Immature natural killer cell (primary cell): Measurements from ENCODE around the gene MAML2. TPM values are rescaled to one million over a fixed set of nuclear protein-coding genes. Genes with fewer than 3 reads are reported as not detected.
"Not testable (repeated sequence)": the region's sequence is repeated elsewhere in the genome, so short reads cannot be mapped to it uniquely, and the experiment has no call there.

ENCODE experiments used
- DNase-seq, 3 donors: peaks; one replicate each; pipeline ENCODE4 v3.0.0; 2022; ENCODE audit warnings: mixed read lengths in 1 of 3
- H3K27ac Mint-ChIP-seq, 6 donors: one replicate each; pipeline ENCODE4 v1.8.0; 2020; ENCODE audit warnings: mixed read lengths in 6 of 6, mild to moderate bottlenecking in 5 of 6, inconsistent platforms in 4 of 6, moderate library complexity in 3 of 6
- H3K27me3 Mint-ChIP-seq, 3 donors: one replicate each; pipeline ENCODE4 v1.8.0; 2020 to 2021; ENCODE audit warnings: low read depth in 3 of 3, mild to moderate bottlenecking in 3 of 3, mixed read lengths in 3 of 3, moderate library complexity in 3 of 3, inconsistent platforms in 1 of 3
- H3K36me3 Mint-ChIP-seq, 3 donors: one replicate each; pipeline ENCODE4 v1.8.0; 2020; ENCODE audit warnings: mixed read lengths in 3 of 3, inconsistent platforms in 2 of 3, mild to moderate bottlenecking in 2 of 3
- H3K4me1 Mint-ChIP-seq, 2 donors: one replicate each; pipeline ENCODE4 v1.8.0; 2020; ENCODE audit warnings: inconsistent platforms in 2 of 2, mild to moderate bottlenecking in 2 of 2, mixed read lengths in 2 of 2, moderate library complexity in 1 of 2
- H3K4me3 Mint-ChIP-seq, 5 donors: one replicate each; pipeline ENCODE4 v1.8.0; 2020; ENCODE audit warnings: mild to moderate bottlenecking in 5 of 5, mixed read lengths in 5 of 5, inconsistent platforms in 3 of 5, moderate library complexity in 3 of 5
- H3K9me3 Mint-ChIP-seq, 6 donors: one replicate each; pipeline ENCODE4 v1.8.0; 2020; ENCODE audit warnings: mild to moderate bottlenecking in 6 of 6, mixed read lengths in 6 of 6, inconsistent platforms in 4 of 6, moderate library complexity in 3 of 6
- polyA plus RNA-seq, 3 donors: library from polyadenylated mRNA; unstranded; fragments of 300-500 nt; fragmentation: Illumina TruSeq; gene quantifications; one replicate each; pipeline ENCODE4 v1.2.3, GENCODE V29; 2021

MAML2 gene
- polyA plus RNA-seq, 3 donors from 2014 or later = 0.26 to 4.5 (median 1.1) TPM

DNA sequence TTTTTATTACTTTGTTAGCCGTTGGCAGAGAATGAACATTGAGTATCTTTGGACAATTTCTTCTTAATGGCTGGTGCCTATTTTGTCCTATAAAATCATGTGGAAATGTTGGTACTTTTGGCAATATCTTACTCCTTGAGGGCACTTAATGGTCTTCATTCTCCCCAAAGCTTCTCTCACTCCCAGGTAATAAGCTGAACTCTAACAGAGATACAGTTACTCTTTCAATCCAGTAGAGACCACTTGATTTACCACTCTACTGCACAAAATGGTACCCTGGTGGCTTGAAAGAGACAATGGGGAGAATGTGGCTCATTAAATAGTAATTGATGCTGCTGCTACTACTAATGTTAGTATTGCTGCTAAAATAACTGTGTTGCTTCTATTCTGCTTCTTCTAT lies 53.0 kb downstream of the MAML2 start:
- Mint-ChIP-seq H3K4me3 (no peak overlapping the region), H3K9me3 (no peaks in the 10 kb centered on the region), H3K27ac (no peak overlapping the region), H3K4me1 (peaks cover 21 to 41% of the 10 kb centered on the region in 2 donors), H3K36me3 (peaks cover 0 to 15% (median 4%) of the 10 kb centered on the region in 3 donors), H3K27me3 (no peaks in the 10 kb centered on the region)
- no peak for DNase-seq

DNA sequence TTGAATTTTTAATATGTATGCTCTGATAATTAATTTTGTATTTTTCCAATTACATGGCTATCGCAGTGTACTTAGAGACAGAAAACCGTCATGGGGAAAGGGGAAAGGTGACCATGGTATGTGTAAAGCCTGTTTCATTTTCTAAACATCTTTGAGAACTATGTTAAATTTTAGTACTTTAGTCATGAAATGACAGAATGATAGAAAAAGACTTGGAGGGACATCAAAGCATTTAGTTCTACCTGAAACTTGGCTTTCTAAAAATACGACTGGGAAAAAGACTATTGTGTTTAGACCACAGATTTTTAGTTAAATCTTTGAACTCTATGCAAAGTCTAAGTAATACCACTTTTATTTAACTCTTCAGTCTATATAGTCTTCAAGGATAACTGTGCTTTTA lies 54.1 kb downstream of the MAML2 start:
- no peak for DNase-seq
- Mint-ChIP-seq H3K36me3 (peaks cover 0 to 15% (median 4%) of the 10 kb centered on the region in 3 donors), H3K4me1 (peaks cover 26 to 41% of the 10 kb centered on the region in 2 donors), H3K4me3 (no peak overlapping the region), H3K9me3 (no peaks in the 10 kb centered on the region), H3K27me3 (no peaks in the 10 kb centered on the region), H3K27ac (no peak overlapping the region)

DNA sequence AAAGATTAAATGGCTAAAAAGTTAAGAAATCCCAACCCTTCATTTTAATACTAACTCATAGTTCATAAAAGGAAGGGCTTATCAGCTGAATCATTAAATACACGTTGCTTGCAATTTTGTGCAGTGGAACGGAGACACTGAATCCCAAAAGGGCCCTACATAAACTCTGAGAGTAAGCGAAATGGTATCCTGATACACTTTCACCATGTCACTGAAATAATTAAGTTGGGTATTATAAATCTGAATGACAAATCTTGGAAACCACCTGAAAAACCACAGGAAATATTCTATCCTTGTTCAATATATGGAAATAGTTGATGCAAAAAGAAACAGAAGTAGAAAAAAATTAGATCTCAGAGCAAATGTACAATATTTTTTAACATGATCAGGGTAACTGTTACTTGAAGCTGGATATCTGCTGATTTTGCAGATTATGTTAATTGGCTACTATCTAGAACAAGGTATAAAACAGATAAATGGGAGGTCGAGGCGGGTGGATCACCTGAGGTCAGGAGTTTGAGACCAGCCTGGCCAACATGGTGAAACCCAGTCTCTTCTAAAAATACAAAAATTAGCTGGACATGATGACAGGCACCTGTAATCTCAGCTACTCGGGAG lies 55.1 kb downstream of the MAML2 start:
- Mint-ChIP-seq H3K27me3 (no peaks in the 10 kb centered on the region), H3K4me1 (peaks cover 19 to 39% of the 10 kb centered on the region in 2 donors), H3K27ac (no peak overlapping the region), H3K36me3 (peaks cover 0 to 15% (median 4%) of the 10 kb centered on the region in 3 donors), H3K4me3 (no peak overlapping the region), H3K9me3 (no peaks in the 10 kb centered on the region)
- DNase-seq = no peak

DNA sequence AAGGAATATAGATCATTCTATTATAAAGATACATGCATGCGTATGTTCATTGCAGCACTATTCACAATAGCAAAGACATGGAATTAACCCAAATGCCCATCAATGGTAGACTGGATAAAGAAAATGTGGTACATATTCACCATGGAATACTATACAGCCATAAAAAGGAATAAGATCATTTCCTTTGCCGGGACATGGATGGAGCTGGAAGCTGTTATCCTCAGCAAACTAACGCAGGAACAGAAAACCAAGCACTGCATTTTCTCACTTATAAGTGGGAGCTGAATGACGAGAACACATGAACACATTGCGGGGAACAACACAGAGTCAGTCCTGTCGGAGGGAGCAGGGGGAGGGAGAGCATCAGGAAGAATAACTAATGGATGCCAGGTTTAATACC lies 57.0 kb downstream of the MAML2 start:
- H3K9me3 Mint-ChIP-seq, DNase-seq, H3K27ac Mint-ChIP-seq, H3K27me3 Mint-ChIP-seq, H3K4me3 Mint-ChIP-seq: not testable (repeated sequence)
- Mint-ChIP-seq H3K36me3 (peaks cover 0 to 11% (median 0%) of the 10 kb centered on the region in 3 donors), H3K4me1 (peaks cover 17 to 39% of the 10 kb centered on the region in 2 donors)

GRCh38 chr11:96284917-96285316 lies 58.1 kb downstream of the MAML2 start:
- Mint-ChIP-seq H3K27ac (no peak overlapping the region), H3K9me3 (no peaks in the 10 kb centered on the region), H3K4me1 (peaks cover 21 to 45% of the 10 kb centered on the region in 2 donors), H3K36me3 (peaks cover 0 to 11% (median 0%) of the 10 kb centered on the region in 3 donors), H3K27me3 (no peaks in the 10 kb centered on the region), H3K4me3 (no peak overlapping the region)
- no peak for DNase-seq

- Mint-ChIP-seq H3K36me3 (peaks cover 0 to 11% (median 0%) of the 10 kb centered on the region in 3 donors), H3K9me3 (no peaks in the 10 kb centered on the region), H3K27me3 (no peaks in the 10 kb centered on the region), H3K4me1 (peaks cover 21 to 48% of the 10 kb centered on the region in 2 donors), H3K27ac (no peak overlapping the region), H3K4me3 (no peak overlapping the region)
- DNase-seq = no peak
Observed at GRCh38 chr11:96284401-96284800, 58.6 kb downstream of the MAML2 start.

GRCh38 chr11:96282625-96283220 lies 60.3 kb downstream of the MAML2 start:
- H3K4me3 Mint-ChIP-seq = no peak overlapping the region
- peaks cover 29 to 56% of the 10 kb centered on the region in 2 donors for H3K4me1 Mint-ChIP-seq
- H3K27ac Mint-ChIP-seq = no peak overlapping the region
- no peak for DNase-seq
- peaks cover 0 to 7% (median 0%) of the 10 kb centered on the region in 3 donors for H3K36me3 Mint-ChIP-seq
- no peaks in the 10 kb centered on the region for H3K27me3 Mint-ChIP-seq
- no peaks in the 10 kb centered on the region for H3K9me3 Mint-ChIP-seq

- Mint-ChIP-seq H3K27me3 (no peaks in the 10 kb centered on the region), H3K4me1 (peaks cover 29 to 52% of the 10 kb centered on the region in 2 donors), H3K4me3 (no peak overlapping the region), H3K9me3 (no peaks in the 10 kb centered on the region), H3K27ac (peak overlapping the region in 2 of 6 donors; percentile 17 to 69), H3K36me3 (peaks cover 0 to 7% (median 0%) of the 10 kb centered on the region in 3 donors)
- DNase-seq = no peak
Observed at GRCh38 chr11:96280444-96280843, 62.6 kb downstream of the MAML2 start.

DNA sequence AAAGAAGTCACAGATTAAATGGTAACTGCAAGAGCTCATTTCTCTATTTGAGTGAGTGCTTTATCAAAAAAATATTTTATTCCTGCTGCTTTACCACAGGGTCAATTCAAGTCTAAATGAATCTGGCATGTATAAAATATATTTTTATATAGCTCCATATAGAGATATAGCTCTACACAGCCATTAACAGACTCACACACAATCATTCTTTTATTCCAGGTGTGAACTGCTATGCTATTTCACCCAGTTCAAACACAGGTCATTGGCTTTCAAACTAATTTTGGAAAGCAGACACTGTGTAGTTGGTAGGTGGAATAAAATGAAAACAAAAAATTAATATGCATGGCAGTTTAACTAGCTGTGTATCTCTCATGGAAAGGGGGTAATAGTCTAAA lies 63.1 kb downstream of the MAML2 start:
- Mint-ChIP-seq H3K4me1 (peaks cover 25 to 47% of the 10 kb centered on the region in 2 donors), H3K4me3 (no peak overlapping the region), H3K36me3 (peaks cover 0 to 6% (median 0%) of the 10 kb centered on the region in 3 donors), H3K27ac (peak overlapping the region in 1 of 6 donors; percentile 17), H3K9me3 (no peaks in the 10 kb centered on the region), H3K27me3 (no peaks in the 10 kb centered on the region)
- no peak for DNase-seq

DNA sequence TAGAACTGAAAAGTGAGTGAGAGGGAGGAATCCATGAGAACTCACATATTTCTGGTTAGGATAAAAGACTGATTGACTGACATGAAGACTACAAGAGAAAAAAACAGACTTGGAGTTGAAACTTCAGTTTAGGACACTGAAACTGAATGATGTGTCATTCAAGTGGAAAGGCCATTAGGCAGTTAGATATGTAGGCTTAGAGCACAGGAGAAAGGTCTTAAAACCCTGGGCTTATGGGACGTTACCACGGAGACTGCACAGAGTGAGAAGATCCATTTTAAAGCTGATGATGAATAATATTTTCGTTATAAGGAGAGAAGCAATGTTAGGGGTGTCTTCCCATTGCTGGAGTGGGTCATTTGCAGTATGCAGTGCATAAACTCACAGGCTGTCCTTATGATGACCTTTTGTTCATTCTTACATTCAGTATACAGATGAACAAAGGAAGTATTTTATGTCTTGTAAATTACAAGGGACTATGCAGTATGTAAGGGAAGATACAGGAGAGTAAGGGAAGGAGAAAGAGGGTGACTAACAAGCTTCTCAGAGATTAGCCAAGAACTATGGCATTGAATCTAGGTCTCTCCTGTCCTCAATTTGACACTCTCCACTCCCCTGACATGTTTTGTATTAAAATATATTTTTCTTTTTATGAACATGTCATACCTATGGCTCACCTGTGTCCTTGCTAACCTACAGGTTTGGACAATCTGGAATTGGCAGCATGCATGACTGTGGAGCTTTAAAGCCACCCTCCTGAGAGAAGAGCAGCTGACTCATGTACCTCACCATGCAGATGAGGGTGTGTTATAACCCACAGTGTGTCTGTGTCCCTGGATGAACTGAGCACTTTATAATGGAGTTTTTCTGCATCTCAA lies 63.7 kb downstream of the MAML2 start:
- peaks cover 19 to 40% of the 10 kb centered on the region in 2 donors for H3K4me1 Mint-ChIP-seq
- H3K9me3 Mint-ChIP-seq = no peaks in the 10 kb centered on the region
- H3K36me3 Mint-ChIP-seq = peaks cover 0 to 6% (median 0%) of the 10 kb centered on the region in 3 donors
- peaks cover 0 to 1% (median 0%) of the 10 kb centered on the region in 3 donors for H3K27me3 Mint-ChIP-seq
- no peak for DNase-seq
- H3K27ac Mint-ChIP-seq = peak overlapping the region in 1 of 6 donors; percentile 9
- H3K4me3 Mint-ChIP-seq = no peak overlapping the region

- Mint-ChIP-seq H3K9me3 (no peaks in the 10 kb centered on the region), H3K36me3 (peaks cover 0 to 6% (median 0%) of the 10 kb centered on the region in 3 donors), H3K4me1 (peaks cover 13 to 30% of the 10 kb centered on the region in 2 donors), H3K4me3 (no peak overlapping the region), H3K27ac (peak overlapping the region in 1 of 6 donors; percentile 7), H3K27me3 (peaks cover 0 to 1% (median 0%) of the 10 kb centered on the region in 3 donors)
- DNase-seq = no peak
Observed at GRCh38 chr11:96278039-96278897, 64.7 kb downstream of the MAML2 start.

DNA sequence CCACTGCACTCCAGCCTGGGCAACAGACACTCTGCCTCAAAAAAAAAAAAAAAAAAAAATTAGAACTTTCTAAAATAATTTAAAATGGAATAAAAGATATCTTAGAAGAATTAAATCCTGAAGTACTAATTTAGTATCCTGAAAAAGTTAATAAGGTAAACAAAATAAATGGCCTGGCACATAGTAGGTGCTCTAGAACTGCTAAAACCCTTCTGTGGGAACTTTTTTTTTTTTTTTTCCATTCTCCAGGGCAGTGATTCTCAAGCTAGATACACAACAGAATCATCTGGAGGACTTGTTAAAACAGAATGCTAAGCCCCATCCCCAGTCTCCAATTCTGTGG lies 65.3 kb downstream of the MAML2 start:
- Mint-ChIP-seq H3K9me3 (no peaks in the 10 kb centered on the region), H3K27me3 (peaks cover 0 to 1% (median 0%) of the 10 kb centered on the region in 3 donors), H3K4me3 (no peak overlapping the region), H3K36me3 (peaks cover 0 to 6% (median 0%) of the 10 kb centered on the region in 3 donors), H3K27ac (no peak overlapping the region), H3K4me1 (peaks cover 12 to 30% of the 10 kb centered on the region in 2 donors)
- no peak for DNase-seq

- Mint-ChIP-seq H3K27ac (no peak overlapping the region), H3K4me1 (peaks cover 12 to 34% of the 10 kb centered on the region in 2 donors)
Observed at GRCh38 chr11:96276836-96277235, 66.2 kb downstream of the MAML2 start.

More at GRCh38 chr11:96276836-96277235, 66.2 kb downstream of the MAML2 start:
- peaks cover 0 to 1% (median 0%) of the 10 kb centered on the region in 3 donors for H3K27me3 Mint-ChIP-seq
- H3K4me3 Mint-ChIP-seq = no peak overlapping the region
- DNase-seq = no peak
- peaks cover under 1 to 5% (median 2%) of the 10 kb centered on the region in 3 donors for H3K36me3 Mint-ChIP-seq
- H3K9me3 Mint-ChIP-seq = no peaks in the 10 kb centered on the region
